Glutamatergic neuron (in vitro differentiated cells): Measurements from ENCODE around the gene CSAD. TPM values are rescaled to one million over a fixed set of nuclear protein-coding genes. Genes with fewer than 3 reads are reported as not detected.

Source experiments
- DNase-seq: peaks from one replicate; pipeline ENCODE4 v3.0.0; 2022
- H3K27ac Mint-ChIP-seq: one replicate; pipeline ENCODE4 v1.8.0; 2020; ENCODE audit warnings: mild to moderate bottlenecking, mixed read lengths, inconsistent platforms; ENCODE audit not compliant: unreplicated experiment
- H3K27me3 Mint-ChIP-seq: one replicate; pipeline ENCODE4 v1.8.0; 2020; ENCODE audit warnings: mild to moderate bottlenecking, moderate library complexity, mixed read lengths, inconsistent platforms; ENCODE audit not compliant: unreplicated experiment
- H3K36me3 Mint-ChIP-seq: one replicate; pipeline ENCODE4 v1.8.0; 2020; ENCODE audit warnings: mild to moderate bottlenecking, mixed read lengths, inconsistent platforms; ENCODE audit not compliant: unreplicated experiment
- H3K4me1 Mint-ChIP-seq: one replicate; pipeline ENCODE4 v1.8.0; 2020; ENCODE audit warnings: mild to moderate bottlenecking, low read depth, mixed read lengths, inconsistent platforms; ENCODE audit not compliant: unreplicated experiment
- H3K4me3 Mint-ChIP-seq: one replicate; pipeline ENCODE4 v1.8.0; 2020; ENCODE audit warnings: mild to moderate bottlenecking, mixed read lengths, inconsistent platforms; ENCODE audit not compliant: unreplicated experiment
- H3K9me3 Mint-ChIP-seq: one replicate; pipeline ENCODE4 v1.8.0; 2020; ENCODE audit warnings: mild to moderate bottlenecking, moderate library complexity, mixed read lengths, inconsistent platforms; ENCODE audit not compliant: unreplicated experiment
- CTCF ChIP-seq: fragments of 200-600 bp; sonication (generic); IDR thresholded peaks from one replicate; pipeline ENCODE4 v1.5.0; 2021; ENCODE audit not compliant: partially characterized antibody, unreplicated experiment
- total RNA-seq: library from RNA; stranded (reverse); fragmentation: NEBNext Ultra II Directional; extraction: Animal tissue kit (Norgen Biotek cat#: 25700); gene quantifications from one replicate; pipeline ENCODE4 v1.2.1, GENCODE V29; 2021; ENCODE audit not compliant: unreplicated experiment

The CSAD gene
- total RNA-seq, 1 donor from 2014 or later: 34.5 TPM

- Mint-ChIP-seq H3K4me3 (no peak overlapping the region), H3K4me1 (peaks cover 8% of the 10 kb centered on the region), H3K27me3 (peaks cover 6% of the 10 kb centered on the region), H3K36me3 (peaks cover 7% of the 10 kb centered on the region), H3K27ac (no peak overlapping the region), H3K9me3 (peaks cover 4% of the 10 kb centered on the region)
- TF ChIP-seq CTCF: peak; percentile 15
- DNase-seq: no peak
Observed at GRCh38 chr12:53174881-53175491, 5.7 kb downstream of the CSAD start.

GRCh38 chr12:53173085-53173715, 7.5 kb downstream of the CSAD start:
- Mint-ChIP-seq H3K4me3 (no peak overlapping the region), H3K27ac (no peak overlapping the region), H3K4me1 (peaks cover 2% of the 10 kb centered on the region), H3K27me3 (peaks cover 5% of the 10 kb centered on the region), H3K36me3 (peaks cover 7% of the 10 kb centered on the region), H3K9me3 (no peaks in the 10 kb centered on the region)
- no peak for DNase-seq
- no peak for TF ChIP-seq CTCF

- no peak overlapping the region for H3K4me3 Mint-ChIP-seq
- H3K9me3 Mint-ChIP-seq: no peaks in the 10 kb centered on the region
- peaks cover 7% of the 10 kb centered on the region for H3K36me3 Mint-ChIP-seq
- H3K27me3 Mint-ChIP-seq: peaks cover 5% of the 10 kb centered on the region
- H3K27ac Mint-ChIP-seq: no peak overlapping the region
- no peak for DNase-seq
- TF ChIP-seq CTCF: no peak
- peaks cover 2% of the 10 kb centered on the region for H3K4me1 Mint-ChIP-seq
Observed at GRCh38 chr12:53172352-53172751, 8.4 kb downstream of the CSAD start.

- H3K4me1 Mint-ChIP-seq: peaks cover 2% of the 10 kb centered on the region
- DNase-seq: no peak
- H3K27ac Mint-ChIP-seq: no peak overlapping the region
Observed at GRCh38 chr12:53171725-53172329, 8.9 kb downstream of the CSAD start.

More at GRCh38 chr12:53171725-53172329, 8.9 kb downstream of the CSAD start:
- no peak for TF ChIP-seq CTCF
- H3K9me3 Mint-ChIP-seq: no peaks in the 10 kb centered on the region
- peaks cover 5% of the 10 kb centered on the region for H3K27me3 Mint-ChIP-seq
- peaks cover 7% of the 10 kb centered on the region for H3K36me3 Mint-ChIP-seq
- no peak overlapping the region for H3K4me3 Mint-ChIP-seq
